Loucy (cell line): ENCODE measurements around the gene CRNKL1.

ENCODE experiments used
- H2AFZ ChIP-seq: fragments of 200-600 bp; sonication (generic); 2 replicates; pipeline ENCODE4 v1.6.0; 2016; ENCODE audit warnings: antibody characterized with exemption, mild to moderate bottlenecking, low read length, moderate library complexity
- H3F3A ChIP-seq: fragments of 200-600 bp; 2 replicates; pipeline ENCODE4 v1.6.0; 2016; ENCODE audit warnings: antibody characterized with exemption, low read depth, mild to moderate bottlenecking
- H3K27me3 ChIP-seq: fragments of 200-600 bp; sonication (generic); 2 replicates; pipeline ENCODE4 v1.6.1; 2014; ENCODE audit warnings: low read length, mild to moderate bottlenecking; ENCODE audit not compliant: insufficient read depth, poor library complexity, severe bottlenecking
- H3K36me3 ChIP-seq: fragments of 200-600 bp; sonication (generic); 2 replicates; pipeline ENCODE4 v1.6.1; 2016; ENCODE audit warnings: low read length; ENCODE audit not compliant: insufficient read depth
- H3K4me1 ChIP-seq: fragments of 200-600 bp; sonication (generic); 2 replicates; pipeline ENCODE4 v1.5.1; 2014; ENCODE audit warnings: low read length, mild to moderate bottlenecking; ENCODE audit not compliant: insufficient read depth, poor library complexity, severe bottlenecking
- H3K4me2 ChIP-seq: fragments of 200-600 bp; sonication (generic); 2 replicates; pipeline ENCODE4 v1.6.0; 2014; ENCODE audit warnings: antibody characterized with exemption, low read length, low read depth, mild to moderate bottlenecking; ENCODE audit not compliant: poor library complexity, severe bottlenecking
- H3K4me3 ChIP-seq: fragments of 200-600 bp; sonication (generic); 2 replicates; pipeline ENCODE4 v1.5.1; 2014; ENCODE audit warnings: low read length, mild to moderate bottlenecking, mixed read lengths; ENCODE audit not compliant: poor library complexity, severe bottlenecking
- H3K79me2 ChIP-seq: fragments of 200-600 bp; sonication (generic); 2 replicates; pipeline ENCODE4 v1.6.1; 2014; ENCODE audit warnings: low read length; ENCODE audit not compliant: insufficient read depth
- H3K9ac ChIP-seq: fragments of 200-600 bp; sonication (generic); 2 replicates; pipeline ENCODE4 v1.6.0; 2014; ENCODE audit warnings: mild to moderate bottlenecking, low read depth, low read length, moderate library complexity; ENCODE audit not compliant: poor library complexity, severe bottlenecking
- H3K9me2 ChIP-seq: fragments of 200-600 bp; sonication (generic); replicated peaks from 2 replicates; pipeline ENCODE4 v1.6.1; 2016; ENCODE audit warnings: low read depth, low read length, mixed read lengths
- H3K9me3 ChIP-seq: fragments of 200-600 bp; sonication (generic); 2 replicates; pipeline ENCODE4 v1.6.1; 2014; ENCODE audit warnings: mild to moderate bottlenecking, antibody characterized with exemption, low read length, low read depth; ENCODE audit not compliant: insufficient read depth
- H4K20me1 ChIP-seq: fragments of 200-600 bp; sonication (generic); 2 replicates; pipeline ENCODE4 v1.6.0; 2014; ENCODE audit warnings: antibody characterized with exemption, low read length, mild to moderate bottlenecking; ENCODE audit not compliant: insufficient read depth, poor library complexity, severe bottlenecking
- EZH2phosphoT487 ChIP-seq: fragments of 200-600 bp; IDR thresholded peaks from 2 replicates; pipeline ENCODE4 v1.6.1; 2018; ENCODE audit warnings: antibody characterized with exemption, mild to moderate bottlenecking, moderate library complexity, borderline replicate concordance
- TF ChIP-seq, protein P1 (sequence below): fragments of 200-600 bp; sonication (generic); conservative IDR thresholded peaks from 2 replicates; pipeline ENCODE4 v1.5.1; 2014; ENCODE audit warnings: mild to moderate bottlenecking, antibody characterized with exemption, low read length

The CRNKL1 gene

DNA sequence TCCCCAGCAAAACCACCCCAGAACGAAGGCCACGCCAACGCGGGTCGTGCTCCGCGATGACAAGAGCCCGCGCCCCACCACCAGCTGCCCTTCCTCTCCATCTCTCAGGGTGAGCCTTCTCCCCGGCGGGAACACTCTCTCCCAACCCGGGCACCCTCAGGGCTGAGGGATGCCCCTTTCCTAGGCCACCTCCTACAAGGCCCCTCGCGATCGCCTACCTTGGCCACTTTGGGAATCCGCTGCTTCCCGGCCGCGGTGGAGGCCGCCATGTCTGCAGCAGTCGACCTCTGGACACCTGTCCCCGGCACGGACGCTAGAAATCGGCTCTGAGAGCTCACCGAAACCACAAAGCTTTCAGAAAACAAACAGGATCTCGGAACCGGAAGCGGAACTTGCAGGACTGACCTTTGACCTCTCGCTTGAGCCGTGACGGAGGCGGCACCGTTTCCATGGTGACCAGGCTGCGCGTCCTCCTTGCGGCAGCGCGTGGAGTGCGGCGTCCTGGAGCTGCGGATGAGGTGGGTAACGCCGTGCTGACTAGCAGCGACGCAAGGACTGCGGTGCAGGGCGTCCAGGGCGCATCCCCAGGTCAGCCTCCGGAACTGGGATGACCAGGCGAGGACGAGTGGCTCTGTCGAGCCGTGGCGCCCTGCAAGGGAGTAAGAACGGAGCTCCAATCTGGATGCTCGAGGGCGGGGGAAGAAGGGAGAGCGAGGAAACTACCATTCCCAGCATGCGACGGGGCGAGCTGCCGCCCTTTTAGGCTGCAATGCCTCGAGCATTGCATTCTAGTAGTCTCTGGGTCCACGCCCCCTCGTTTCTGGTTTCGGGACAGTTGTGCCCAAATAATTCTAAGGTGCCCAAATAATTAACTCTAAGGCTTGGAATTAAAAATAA, at the start of gene CRNKL1, which contains the start of gene CFAP61:
Gene CRNKL1 (minus strand): TSS at position 393 of the 897 bp plus-strand sequence. CDS start 124 bp downstream, at position 269.
Gene CFAP61 (plus strand): TSS at position 459 of the 897 bp plus-strand sequence. CDS start 4,122 bp downstream, outside the sequence.
- Histone ChIP-seq H3K9me2 (no peaks in the 10 kb centered on the region), H3K79me2 (peaks cover 25% of the 10 kb centered on the region), H3K4me2 (peak within 1 kb of the TSS; percentile 94), H2AFZ (peak within 1 kb of the TSS; percentile 96), H3K4me3 (peak within 1 kb of the TSS; percentile 89), H3K27me3 (no peaks in the 10 kb centered on the region), H3K36me3 (peaks cover 29% of the 10 kb centered on the region; the same call in 1 of the 2 replicates), H3K4me1 (peaks cover 35% of the 10 kb centered on the region), H3F3A (no peaks in the 10 kb centered on the region), H3K9me3 (no peaks in the 10 kb centered on the region), H4K20me1 (peaks cover 21% of the 10 kb centered on the region), H3K9ac (peak within 1 kb of the TSS; percentile 88)
- TF ChIP-seq, protein P1, sequence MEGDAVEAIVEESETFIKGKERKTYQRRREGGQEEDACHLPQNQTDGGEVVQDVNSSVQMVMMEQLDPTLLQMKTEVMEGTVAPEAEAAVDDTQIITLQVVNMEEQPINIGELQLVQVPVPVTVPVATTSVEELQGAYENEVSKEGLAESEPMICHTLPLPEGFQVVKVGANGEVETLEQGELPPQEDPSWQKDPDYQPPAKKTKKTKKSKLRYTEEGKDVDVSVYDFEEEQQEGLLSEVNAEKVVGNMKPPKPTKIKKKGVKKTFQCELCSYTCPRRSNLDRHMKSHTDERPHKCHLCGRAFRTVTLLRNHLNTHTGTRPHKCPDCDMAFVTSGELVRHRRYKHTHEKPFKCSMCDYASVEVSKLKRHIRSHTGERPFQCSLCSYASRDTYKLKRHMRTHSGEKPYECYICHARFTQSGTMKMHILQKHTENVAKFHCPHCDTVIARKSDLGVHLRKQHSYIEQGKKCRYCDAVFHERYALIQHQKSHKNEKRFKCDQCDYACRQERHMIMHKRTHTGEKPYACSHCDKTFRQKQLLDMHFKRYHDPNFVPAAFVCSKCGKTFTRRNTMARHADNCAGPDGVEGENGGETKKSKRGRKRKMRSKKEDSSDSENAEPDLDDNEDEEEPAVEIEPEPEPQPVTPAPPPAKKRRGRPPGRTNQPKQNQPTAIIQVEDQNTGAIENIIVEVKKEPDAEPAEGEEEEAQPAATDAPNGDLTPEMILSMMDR, result no peak
- TF ChIP-seq EZH2phosphoT487, result no peak

DNA sequence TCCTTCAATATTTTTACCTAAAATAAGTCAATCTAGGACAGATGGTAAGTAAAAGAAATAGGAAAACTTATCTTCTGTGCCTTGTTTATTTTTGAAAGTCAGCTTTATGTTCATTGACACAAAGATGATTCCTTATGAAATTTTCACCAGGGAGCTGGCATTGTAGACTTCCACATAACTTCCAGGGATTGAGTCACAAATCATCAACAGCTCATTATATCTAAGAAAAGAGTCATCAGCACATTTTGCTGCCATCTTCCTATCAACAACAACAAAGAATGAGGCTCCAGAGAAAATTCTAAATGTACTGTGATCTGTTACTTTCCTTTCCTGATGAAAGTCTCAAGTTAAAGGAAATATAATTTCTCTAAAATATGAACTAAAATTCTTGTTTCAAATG, 48.6 kb upstream of the CRNKL1 start:
- Histone ChIP-seq H3K4me3 (no peak overlapping the region), H3K9me3 (no peaks in the 10 kb centered on the region), H3K9me2 (no peaks in the 10 kb centered on the region), H3K4me1 (no peaks in the 10 kb centered on the region), H3K79me2 (no peaks in the 10 kb centered on the region), H4K20me1 (no peaks in the 10 kb centered on the region), H3K9ac (no peak overlapping the region), H3K36me3 (no peaks in the 10 kb centered on the region), H3K4me2 (no peak overlapping the region), H2AFZ (no peak overlapping the region), H3K27me3 (no peaks in the 10 kb centered on the region), H3F3A (no peaks in the 10 kb centered on the region)
- TF ChIP-seq, protein P1, result no peak
- no peak for TF ChIP-seq EZH2phosphoT487

DNA sequence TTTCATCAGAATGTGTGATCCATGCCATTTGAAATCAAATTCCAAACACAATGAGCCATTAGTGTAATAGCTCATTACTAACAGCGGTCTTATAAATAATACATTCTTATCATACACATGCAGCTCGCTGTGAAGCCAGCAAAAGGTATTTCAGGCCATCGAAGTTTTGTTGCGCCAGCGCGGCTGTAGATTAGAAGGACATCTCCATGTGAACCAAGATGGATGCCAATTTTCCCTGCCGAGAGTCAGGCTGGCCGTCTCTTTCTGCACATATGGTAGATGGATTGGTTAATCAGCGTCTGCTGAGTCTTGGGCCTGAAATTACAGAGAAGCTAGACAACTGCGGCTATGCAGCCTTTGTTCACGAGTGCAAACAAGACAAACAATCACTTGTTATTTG, 44.2 kb upstream of the CRNKL1 start:
- no peaks in the 10 kb centered on the region for H3K79me2 ChIP-seq
- H3K9me3 ChIP-seq, result no peaks in the 10 kb centered on the region
- no peak overlapping the region for H3K4me2 ChIP-seq
- TF ChIP-seq, protein P1, result no peak
- no peak for TF ChIP-seq EZH2phosphoT487
- no peaks in the 10 kb centered on the region for H3K36me3 ChIP-seq
- H3K4me3 ChIP-seq, result no peak overlapping the region
- H3K9ac ChIP-seq, result no peak overlapping the region
- H3K27me3 ChIP-seq, result no peaks in the 10 kb centered on the region
- H4K20me1 ChIP-seq, result no peaks in the 10 kb centered on the region
- H3K4me1 ChIP-seq, result no peaks in the 10 kb centered on the region
- no peaks in the 10 kb centered on the region for H3F3A ChIP-seq
- no peak overlapping the region for H2AFZ ChIP-seq
- H3K9me2 ChIP-seq, result no peaks in the 10 kb centered on the region
